GM12801 (cell line): ENCODE measurements around the gene LMF2.

Experiments
- TF ChIP-seq, protein P1 (sequence below): IDR thresholded peaks from one replicate; pipeline ENCODE4 v1.5.1; 2011; ENCODE audit warnings: control low read depth; ENCODE audit not compliant: insufficient read length; ENCODE audit errors: extremely low read depth

LMF2 gene

DNA sequence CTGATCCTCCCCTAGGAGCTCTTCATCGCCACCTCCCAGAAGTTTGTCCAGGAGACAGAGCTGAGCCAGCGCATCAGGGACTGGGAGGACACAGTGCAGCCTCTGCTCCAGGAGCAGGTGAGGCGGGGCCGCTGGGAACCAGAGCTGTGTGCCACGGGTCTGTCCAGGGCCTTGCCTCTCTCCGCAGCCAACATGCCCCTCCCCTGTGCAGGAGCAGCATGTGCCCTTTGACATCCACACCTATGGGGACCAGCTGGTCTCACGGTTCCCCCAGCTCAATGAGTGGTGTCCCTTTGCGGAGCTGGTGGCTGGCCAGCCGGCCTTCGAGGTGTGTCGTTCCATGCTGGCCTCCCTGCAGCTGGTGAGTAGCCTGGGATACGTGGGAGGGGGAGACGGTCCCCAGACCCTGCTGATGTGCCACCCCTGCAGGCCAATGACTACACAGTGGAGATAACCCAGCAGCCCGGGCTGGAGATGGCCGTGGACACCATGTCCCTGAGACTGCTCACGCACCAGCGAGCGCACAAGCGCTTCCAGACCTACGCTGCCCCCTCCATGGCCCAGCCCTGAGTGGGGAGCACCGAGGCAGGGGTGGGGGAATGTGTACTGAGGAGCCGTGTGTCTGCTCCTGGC lies 15.4 kb upstream of the LMF2 start:
- TF ChIP-seq, protein P1, sequence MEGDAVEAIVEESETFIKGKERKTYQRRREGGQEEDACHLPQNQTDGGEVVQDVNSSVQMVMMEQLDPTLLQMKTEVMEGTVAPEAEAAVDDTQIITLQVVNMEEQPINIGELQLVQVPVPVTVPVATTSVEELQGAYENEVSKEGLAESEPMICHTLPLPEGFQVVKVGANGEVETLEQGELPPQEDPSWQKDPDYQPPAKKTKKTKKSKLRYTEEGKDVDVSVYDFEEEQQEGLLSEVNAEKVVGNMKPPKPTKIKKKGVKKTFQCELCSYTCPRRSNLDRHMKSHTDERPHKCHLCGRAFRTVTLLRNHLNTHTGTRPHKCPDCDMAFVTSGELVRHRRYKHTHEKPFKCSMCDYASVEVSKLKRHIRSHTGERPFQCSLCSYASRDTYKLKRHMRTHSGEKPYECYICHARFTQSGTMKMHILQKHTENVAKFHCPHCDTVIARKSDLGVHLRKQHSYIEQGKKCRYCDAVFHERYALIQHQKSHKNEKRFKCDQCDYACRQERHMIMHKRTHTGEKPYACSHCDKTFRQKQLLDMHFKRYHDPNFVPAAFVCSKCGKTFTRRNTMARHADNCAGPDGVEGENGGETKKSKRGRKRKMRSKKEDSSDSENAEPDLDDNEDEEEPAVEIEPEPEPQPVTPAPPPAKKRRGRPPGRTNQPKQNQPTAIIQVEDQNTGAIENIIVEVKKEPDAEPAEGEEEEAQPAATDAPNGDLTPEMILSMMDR, result no peak

DNA sequence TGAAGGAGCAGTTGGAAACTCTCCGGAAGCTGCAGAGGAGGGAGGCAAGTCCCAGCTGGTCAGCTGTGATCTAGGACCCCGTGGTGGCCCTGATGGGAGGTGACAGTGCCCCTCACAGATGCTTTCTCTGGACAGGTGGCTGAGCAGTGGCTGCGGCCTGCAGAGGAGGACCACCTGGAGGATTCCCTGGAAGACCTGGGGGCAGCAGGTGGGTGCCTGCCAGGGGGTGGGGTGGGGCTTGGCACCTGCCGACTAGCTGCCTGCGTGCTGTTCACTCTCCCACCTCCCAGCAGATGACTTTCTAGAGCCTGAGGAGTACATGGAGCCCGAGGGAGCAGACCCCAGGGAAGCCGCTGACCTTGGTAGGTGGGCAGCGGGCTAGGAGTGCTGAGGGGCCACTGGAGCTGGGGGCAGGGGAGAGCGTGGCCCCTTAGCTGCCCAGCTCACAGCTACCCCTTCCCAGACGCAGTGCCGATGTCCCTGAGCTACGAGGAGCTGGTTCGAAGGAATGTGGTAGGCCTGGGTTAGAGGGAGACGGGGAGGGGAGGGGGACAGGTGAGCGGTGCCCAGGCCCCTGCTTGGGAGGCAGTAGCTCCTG lies 14.8 kb upstream of the LMF2 start:
- TF ChIP-seq, protein P1, result no peak

DNA sequence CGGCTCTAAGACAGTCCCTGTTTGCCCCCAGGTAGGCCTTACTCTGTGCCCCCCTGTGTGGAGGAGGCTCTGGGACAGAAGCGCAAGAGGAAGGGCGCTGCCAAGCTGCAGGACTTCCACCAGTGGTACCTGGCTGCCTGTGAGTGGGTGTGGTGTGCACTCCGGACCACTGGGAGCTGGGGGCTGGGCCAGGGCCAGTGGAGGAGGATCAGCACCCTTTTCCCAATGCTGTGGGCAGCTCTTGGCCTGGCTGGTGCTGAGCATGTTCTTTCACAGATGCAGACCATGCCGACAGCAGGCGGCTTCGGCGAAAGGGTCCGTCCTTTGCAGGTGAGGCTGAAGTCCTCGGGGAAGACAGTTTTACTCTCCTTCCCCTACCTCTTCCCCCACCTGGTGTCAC lies 14.2 kb upstream of the LMF2 start:
- TF ChIP-seq, protein P1, result no peak

DNA sequence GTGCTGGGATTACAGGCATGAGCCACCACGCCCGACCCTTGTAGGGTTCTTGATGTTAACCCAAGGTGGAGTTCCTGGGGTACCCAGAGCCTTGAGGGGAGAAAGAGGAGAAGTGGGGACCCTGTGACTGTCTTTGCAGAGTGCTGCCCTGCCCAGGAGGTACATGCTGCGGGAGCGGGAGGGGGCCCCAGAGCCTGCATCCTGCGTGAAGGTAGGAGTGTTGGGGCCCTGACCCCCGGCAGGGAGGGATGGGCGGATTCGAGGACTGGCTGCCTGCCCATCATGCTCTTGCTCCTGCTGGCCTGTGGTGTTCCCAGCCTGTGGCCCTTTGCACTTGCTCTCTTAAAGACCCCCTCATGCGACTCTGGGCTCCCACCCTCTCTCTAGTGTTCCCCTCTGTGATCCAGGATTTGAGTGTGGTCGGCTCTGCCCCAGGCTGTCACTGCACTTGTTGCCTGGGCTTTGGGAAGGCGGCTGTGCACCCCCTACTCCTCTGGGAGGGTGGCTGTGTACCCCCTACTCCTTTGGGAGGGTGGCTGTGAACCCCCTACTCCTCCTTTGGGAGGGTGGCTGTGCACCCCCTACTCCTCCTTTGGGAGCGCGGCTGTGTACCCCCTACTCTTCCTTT lies 13.4 kb upstream of the LMF2 start:
- TF ChIP-seq, protein P1, result no peak

DNA sequence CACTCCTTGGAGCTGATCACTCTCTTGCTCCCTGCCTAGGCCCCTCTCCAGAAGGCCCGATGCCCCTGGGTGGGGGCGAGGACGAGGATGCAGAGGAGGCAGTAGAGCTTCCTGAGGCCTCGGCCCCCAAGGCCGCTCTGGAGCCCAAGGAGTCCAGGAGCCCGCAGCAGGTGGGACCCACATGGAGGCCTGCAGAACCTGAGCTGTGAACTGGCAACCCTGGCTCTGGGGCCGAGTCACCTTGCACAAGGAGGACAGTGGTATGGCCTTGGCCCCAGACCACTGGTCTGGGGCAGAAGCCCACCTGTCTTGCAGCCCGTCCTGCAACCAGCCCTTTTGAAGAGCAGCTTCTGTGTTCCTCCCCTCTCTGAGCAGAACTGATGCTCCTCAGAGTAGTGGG lies 11.6 kb upstream of the LMF2 start:
- TF ChIP-seq, protein P1, result no peak

DNA sequence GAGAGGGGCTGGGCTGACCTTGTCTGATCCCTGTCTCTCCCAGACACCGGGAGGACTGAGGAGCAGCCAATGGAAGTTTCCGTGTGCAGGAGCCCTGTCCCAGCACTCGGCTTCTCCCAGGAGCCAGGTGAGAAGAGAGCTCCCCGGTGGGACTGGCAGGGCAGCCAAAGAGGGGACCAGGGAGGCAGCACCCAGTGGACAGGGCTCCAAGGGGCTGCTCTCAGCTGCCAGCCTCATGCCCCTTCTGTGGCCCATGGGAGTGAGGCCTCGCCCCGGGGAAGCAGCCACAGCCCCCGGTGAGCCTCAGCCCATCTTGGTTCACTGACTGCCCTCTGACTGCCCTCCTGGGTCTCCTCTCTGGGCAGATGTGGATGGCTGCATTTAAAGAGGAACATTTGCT lies 11.1 kb upstream of the LMF2 start:
- TF ChIP-seq, protein P1, result no peak

DNA sequence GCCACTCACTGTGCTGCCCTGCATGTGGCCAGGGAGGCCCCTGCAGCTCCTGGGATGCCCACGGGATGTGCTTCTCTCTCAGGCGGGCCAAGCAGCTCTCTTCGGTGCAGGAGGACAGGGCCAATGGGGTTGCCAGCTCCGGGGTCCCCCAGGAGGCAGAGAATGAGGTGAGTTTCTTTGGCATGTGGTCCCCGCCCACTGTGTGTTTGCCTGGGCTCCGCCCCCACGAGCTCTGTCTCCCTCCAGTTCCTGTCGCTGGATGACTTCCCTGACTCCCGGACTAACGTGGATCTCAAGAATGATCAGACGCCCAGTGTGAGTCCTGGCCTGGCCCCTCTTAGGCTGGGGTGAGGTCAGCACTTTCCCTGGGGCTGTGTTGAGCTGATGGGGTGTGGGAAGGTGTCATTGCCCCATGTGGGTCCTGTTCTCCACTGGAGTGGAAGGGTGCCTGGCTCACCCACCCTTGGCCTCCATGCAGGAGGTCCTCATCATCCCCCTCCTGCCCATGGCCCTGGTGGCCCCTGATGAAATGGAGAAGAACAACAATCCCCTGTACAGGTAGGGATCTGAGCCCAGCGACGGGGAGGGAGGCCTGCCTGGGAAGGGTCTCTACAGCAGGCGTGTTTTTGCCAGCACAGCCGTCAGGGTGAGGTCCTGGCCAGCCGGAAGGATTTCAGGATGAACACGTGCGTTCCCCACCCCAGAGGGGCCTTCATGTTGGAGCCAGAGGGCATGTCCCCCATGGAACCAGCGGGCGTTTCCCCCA lies 10.2 kb upstream of the LMF2 start:
- TF ChIP-seq, protein P1, result no peak
